GM18907 (cell line): ENCODE measurements around the gene CUL7.
"Not testable (repeated sequence)": the region's sequence is repeated elsewhere in the genome, so short reads cannot be mapped to it uniquely, and the experiment has no call there.

Source experiments
- ATAC-seq: cut with Tn5 transposase; IDR thresholded peaks from one replicate; pipeline ENCODE4 v1.9.1; 2021; ENCODE audit warnings: mild to moderate bottlenecking, moderate library complexity; ENCODE audit not compliant: unreplicated experiment

CUL7 gene

GRCh38 chr6:43053545-43054205, at the start of gene CUL7:
TSS of gene CUL7 (minus strand) at chr6:43053851. CDS start at chr6:43052788, 1,063 bp downstream.
- peak; percentile 78 for ATAC-seq

- ATAC-seq, result no peak
Measured at GRCh38 chr6:43101497-43101896, 47.8 kb upstream of the CUL7 start.

DNA sequence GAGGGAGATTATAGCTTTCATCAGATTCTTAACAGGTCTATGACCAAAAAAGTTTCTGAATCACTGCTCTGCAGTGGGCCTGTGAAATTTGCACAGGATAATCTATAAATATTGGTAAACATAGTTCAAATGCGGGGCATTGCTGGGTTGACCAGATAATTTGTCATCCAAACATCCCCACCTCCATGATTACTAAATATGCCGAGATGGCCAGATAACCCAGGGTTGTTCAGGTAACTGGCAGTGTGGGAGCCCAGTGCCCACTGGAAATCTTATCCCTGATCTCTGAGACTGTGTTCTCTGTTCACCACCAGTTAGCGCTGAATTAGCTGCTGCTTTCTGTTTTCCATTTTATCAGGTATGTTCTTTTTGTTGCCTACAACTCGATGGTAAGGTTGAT, 43.9 kb upstream of the CUL7 start:
- ATAC-seq, result no peak

- no peak for ATAC-seq
Measured at GRCh38 chr6:43097098-43097489, 43.4 kb upstream of the CUL7 start.

GRCh38 chr6:43096451-43097097, 42.9 kb upstream of the CUL7 start:
- no peak for ATAC-seq

- ATAC-seq, result no peak
Measured at GRCh38 chr6:43095939-43096338, 42.3 kb upstream of the CUL7 start.

DNA sequence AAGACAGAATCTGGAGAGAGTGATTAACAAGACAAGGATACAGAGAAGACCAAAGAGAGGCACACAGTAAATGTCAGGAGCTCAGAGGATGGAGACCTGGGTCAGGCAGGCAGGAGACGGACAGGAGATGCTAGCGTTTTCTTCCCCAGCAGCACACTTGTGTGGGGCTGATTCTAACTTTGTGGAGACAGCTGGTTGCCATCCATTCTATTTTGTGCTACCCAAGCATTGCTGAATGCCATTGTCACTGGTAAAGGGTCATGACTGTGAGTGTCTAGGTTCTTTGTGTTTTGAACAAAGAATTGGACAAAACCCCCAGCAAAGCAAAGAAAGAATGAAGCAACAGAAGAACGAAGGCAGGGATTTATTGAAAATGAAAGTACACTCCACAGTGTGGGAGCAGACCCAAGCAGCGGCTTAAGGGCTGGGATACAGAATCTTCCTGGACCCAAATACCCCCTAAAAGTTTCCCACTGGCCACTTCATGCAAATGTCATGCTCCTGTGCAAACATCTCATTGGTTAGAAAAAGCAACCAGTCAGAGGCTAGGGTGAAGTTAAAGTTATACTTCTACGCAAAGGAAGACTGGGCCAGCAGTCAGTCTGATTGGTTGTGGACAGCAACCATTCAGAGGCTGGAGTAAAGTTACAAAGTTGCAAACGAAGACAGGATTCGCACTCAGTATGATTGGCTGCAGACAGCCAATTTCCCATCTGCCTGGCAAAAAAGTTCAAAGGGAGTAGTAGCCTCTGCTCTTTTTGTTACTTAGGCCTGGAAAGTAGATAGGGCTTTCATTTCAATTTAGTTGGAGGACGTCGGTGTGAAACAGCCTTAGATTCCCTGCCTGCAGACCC, 40.0 kb upstream of the CUL7 start:
- no peak for ATAC-seq

DNA sequence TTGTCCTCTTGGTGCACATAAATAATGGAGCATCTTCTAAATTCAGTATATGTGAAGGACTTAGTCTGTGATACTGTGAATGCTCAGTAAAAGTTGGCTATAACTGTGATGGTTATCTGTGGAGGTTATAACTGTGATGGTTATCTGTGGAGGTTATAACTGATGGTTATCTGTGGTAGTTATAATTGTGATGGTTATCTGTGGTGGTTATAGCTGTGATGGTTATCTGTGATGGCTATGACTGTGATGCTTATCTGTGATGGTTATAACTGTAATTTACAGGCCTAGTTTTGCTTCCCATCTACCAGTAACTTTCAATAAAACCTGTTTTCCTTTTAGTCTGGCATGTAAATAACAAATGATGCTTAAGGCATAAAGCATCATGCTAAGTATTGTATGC, 39.0 kb upstream of the CUL7 start:
- no peak for ATAC-seq

DNA sequence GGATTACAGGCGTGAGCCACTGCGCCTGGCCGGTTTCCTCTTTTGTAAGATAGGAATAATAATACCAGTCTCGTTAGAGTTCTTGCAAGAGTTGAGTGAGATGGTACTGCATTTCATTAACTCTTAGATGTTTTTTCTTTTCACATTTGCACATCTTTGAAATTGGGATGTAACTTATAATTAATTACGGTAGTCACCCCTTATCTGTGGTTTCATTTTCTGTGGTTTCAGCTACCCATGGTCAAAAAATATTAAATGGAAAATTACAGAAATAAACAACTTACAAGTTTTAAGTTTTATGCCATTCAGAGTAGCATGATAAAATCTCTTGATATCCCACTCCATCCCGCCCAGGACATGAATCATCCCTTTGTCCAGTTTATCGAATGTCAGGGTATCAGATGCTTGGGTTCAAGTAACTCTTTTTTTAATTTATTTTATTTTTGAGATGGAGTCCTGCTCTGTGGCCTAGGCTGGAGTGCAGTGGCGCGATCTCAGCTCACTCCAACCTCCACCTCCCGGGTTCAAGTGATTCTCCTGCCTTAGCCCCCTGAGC, 37.9 kb upstream of the CUL7 start:
- no peak for ATAC-seq

- ATAC-seq, result no peak
Measured at GRCh38 chr6:43091020-43091419, 37.4 kb upstream of the CUL7 start.

- no peak for ATAC-seq
Measured at GRCh38 chr6:43090559-43090956, 36.9 kb upstream of the CUL7 start.

GRCh38 chr6:43089874-43090558, 36.4 kb upstream of the CUL7 start:
- no peak for ATAC-seq

GRCh38 chr6:43089467-43089866, 35.8 kb upstream of the CUL7 start:
- no peak for ATAC-seq

- no peak for ATAC-seq
Measured at GRCh38 chr6:43088654-43089056, 35.0 kb upstream of the CUL7 start.

DNA sequence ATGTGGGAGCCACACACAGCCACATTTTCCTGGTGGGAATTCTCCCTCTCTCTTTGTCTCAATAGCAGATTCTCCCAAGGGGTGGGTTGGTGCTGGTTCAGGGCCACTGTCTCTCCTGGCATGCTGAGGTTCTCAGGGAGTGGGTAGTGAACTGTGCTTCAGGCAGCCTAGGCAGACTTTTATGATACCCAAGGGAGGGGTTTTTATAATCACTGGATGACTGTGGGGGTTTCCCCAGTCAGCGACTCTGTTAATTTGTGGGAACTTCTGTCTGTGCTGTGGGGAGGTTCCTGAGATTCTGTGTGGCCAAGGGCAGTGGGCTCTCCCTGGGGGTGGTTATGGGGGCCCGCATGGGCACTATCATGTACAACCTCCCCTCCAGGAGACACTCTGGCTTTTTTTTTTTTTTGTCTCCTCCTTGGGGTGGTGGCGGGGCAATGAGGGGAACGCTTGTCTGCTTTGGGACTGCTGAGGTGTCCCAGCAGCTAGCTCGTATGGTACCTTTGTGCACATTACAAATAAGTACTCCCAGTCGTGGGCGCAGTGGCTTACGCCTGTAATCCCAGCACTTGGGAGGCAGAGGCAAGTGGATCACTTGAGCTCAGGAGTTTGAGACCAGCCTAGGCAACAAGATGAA, 32.5 kb upstream of the CUL7 start:
- no peak for ATAC-seq

GRCh38 chr6:43082806-43083655, 29.4 kb upstream of the CUL7 start:
- no peak for ATAC-seq

GRCh38 chr6:43081922-43082321, 28.3 kb upstream of the CUL7 start:
- ATAC-seq, result not testable (repeated sequence)

DNA sequence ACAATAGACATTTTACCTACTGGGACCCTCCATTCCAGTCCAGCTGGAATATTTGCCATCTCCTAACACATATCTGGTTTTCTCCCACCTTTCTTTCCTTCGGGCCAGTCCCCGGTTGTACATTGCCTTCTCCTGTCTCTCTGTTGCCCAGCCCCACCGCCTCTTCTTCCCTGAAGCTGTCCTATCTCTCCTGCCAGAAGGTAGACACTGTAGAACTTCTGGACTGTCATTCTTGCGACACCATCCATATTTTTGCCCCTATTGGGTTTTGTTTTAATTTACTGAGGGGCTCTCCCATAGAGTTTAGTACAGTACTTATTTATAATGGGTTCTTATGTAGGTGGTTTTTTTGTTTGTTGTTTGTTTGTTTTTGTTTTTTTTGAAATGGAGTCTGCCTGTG, 27.4 kb upstream of the CUL7 start:
- no peak for ATAC-seq

DNA sequence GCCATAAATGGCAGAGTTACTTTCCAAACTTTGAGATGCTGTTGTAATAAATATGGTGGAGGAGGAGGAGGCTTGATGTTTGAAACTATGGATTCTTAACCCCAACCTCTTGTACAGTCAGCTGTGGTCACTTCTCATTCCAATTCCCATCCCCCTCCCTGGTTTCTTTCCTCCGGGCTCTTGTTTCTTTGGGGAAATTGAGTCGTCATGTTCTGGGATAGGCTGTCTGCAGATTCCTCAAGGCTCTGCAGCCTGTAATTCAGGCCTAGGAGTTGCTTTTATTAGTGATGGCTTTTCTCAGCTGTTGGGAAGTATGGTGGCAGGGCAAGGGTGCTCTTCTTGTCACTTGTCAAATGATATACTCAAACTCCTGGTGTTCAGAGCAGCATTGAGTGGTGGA, 25.0 kb upstream of the CUL7 start:
- ATAC-seq, result no peak
